ENCODE data around the gene SMARCA2.

The SMARCA2 gene

DNA sequence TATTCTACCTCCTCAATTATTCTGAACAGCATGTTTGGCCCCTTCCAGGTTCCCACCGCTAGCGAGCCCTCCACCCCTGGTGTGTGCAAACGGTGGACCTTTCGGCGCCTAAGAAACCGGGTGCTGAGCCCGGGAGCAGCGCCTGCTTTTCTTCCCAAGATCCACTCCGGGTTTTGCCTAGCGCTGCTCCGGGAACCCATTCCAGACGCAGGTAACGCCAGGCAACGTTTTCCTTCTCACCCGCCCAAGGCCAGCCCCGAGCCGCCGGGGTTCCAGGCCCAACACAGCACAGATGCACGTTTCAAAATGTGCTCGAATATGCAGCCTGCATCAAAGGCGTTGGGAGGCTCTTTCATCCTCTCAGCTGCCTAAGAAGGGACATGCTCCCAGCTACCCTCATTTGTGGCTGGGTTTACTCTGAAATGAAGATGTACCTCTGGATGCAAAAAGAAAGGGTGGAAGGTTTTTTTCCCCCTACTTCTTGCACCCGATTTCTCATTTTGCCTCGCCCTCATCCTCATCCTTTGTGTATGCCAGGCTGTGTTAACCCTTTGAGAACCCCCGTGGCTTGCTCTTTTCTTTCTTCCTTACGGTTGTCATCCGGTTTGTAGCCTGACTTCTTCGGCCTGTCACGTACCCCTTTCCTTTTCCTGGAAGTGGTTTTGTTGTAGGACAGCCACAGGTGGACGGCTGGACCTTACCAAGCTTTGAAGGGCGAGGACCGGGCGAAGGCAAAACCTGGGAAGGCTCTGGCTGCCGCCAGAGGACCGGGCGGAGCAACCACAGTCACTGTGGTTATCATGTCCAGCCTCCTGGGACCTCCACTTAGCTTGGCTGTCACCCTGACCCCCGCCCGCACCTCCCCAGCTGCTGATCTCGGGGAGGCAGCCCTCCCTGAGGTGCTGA, 226.9 kb downstream of the SMARCA2 start:
- peak; percentile 77 for DNase-seq (ENCODE audit: low spot score)
- FAIRE-seq = no peak

DNA sequence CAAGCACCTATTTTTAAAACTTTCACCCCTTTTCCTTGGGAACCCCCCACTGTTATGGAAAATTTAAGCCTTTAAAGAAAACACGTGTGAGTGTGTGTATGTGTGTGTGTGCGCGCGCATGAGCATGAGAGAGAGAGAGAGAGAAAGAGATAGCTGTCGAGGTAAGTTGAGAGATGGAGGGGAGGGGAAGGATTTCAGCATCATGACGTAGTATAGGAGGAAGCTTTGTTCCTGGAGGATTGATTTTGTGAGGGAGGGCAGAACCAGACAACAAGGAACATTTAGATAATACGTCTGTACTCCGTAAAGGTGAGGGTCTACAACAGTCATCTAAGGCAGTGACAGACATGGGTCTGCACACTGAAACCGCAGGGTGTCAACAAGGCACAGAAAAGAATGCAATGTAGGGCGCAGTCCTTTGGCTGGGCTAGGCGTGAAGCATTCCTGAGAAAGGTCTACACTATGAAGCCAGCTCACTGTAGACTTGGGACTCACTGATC, 227.7 kb downstream of the SMARCA2 start:
- DNase-seq (ENCODE audit: low spot score) = no peak
- no peak for FAIRE-seq
